IMR-90 (cell line): ENCODE results near the gene SRGAP3. TPM values are rescaled to one million over a fixed set of nuclear protein-coding genes. Genes with fewer than 3 reads are reported as not detected.

Source experiments
- ATAC-seq: fragments of 200-7000 bp; cut with Tn5 transposase; 2 replicates; pipeline ENCODE4 v1.9.1; 2020; ENCODE audit warnings: low read depth, mild to moderate bottlenecking, moderate library complexity
- BruUV-seq: library from RNA; stranded (reverse); fragments of 400-500 nt; replicated peaks from 2 replicates; lab custom pipeline; 2021; lab: Mats Ljungman, UMichigan
- CTCF ChIA-PET: fragments of 300-600 bp; formaldehyde crosslinking; extraction: SDS; loops from one replicate; lab custom pipeline; 2021; ENCODE audit warnings: antibody characterized with exemption; lab: Yijun Ruan, JAX
- POLR2A ChIA-PET: fragments of 300-600 bp; sonication (Branson Sonifier 250); formaldehyde crosslinking; loops from one replicate; lab custom pipeline; 2022; ENCODE audit warnings: antibody characterized with exemption; ENCODE audit not compliant: unreplicated experiment; lab: Charles Lee
- DNase-seq: peaks from one replicate; pipeline ENCODE4 v3.0.0; 2013
- H2AFZ ChIP-seq: replicated peaks from 2 replicates; pipeline ENCODE3; 2013; ENCODE audit warnings: low read length, mild to moderate bottlenecking; ENCODE audit not compliant: poor library complexity
- H2AK5ac ChIP-seq: 2 replicates; pipeline ENCODE4 v1.6.1; 2013; ENCODE audit warnings: low read depth, low read length, inconsistent platforms
- H2AK9ac ChIP-seq: replicated peaks from 2 replicates; pipeline ENCODE3; 2013; ENCODE audit warnings: mild to moderate bottlenecking, low read depth, low read length, moderate library complexity; ENCODE audit not compliant: poor library complexity
- H2BK120ac ChIP-seq: 2 replicates; pipeline ENCODE4 v1.6.1; 2013; ENCODE audit warnings: low read depth, low read length, inconsistent platforms
- H2BK15ac ChIP-seq: 3 replicates; pipeline ENCODE4 v1.6.1; 2013; ENCODE audit warnings: low read depth, low read length, inconsistent platforms
- H2BK20ac ChIP-seq: 2 replicates; pipeline ENCODE4 v1.6.1; 2013; ENCODE audit warnings: low read depth, mild to moderate bottlenecking, inconsistent platforms, low read length, moderate library complexity
- H2BK5ac ChIP-seq: 2 replicates; pipeline ENCODE4 v1.6.1; 2013; ENCODE audit warnings: mild to moderate bottlenecking, low read depth, low read length, inconsistent platforms; ENCODE audit not compliant: poor library complexity, severe bottlenecking
- H3K14ac ChIP-seq: replicated peaks from 2 replicates; pipeline ENCODE4 v1.6.1; 2013; ENCODE audit warnings: low read depth, low read length, inconsistent platforms
- H3K18ac ChIP-seq: 2 replicates; pipeline ENCODE4 v1.6.1; 2013; ENCODE audit warnings: low read depth, low read length, control low read depth
- H3K23ac ChIP-seq: 2 replicates; pipeline ENCODE4 v1.6.1; 2013; ENCODE audit warnings: low read depth, low read length, inconsistent platforms
- H3K27ac ChIP-seq: 2 replicates; pipeline ENCODE4 v1.5.1; 2013; ENCODE audit warnings: mild to moderate bottlenecking, control low read depth, low read length; ENCODE audit not compliant: insufficient read depth
- H3K27me3 ChIP-seq: 2 replicates; pipeline ENCODE4 v1.6.1; 2013; ENCODE audit warnings: low read length; ENCODE audit not compliant: control insufficient read depth, insufficient read depth
- H3K36me3 ChIP-seq: 2 replicates; pipeline ENCODE4 v1.6.1; 2013; ENCODE audit warnings: low read length, mixed read lengths; ENCODE audit not compliant: control insufficient read depth, insufficient read depth
- H3K4ac ChIP-seq: 2 replicates; pipeline ENCODE4 v1.6.1; 2013; ENCODE audit warnings: low read depth, low read length, inconsistent platforms
- H3K4me1 ChIP-seq: 2 replicates; pipeline ENCODE4 v1.6.1; 2013; ENCODE audit warnings: low read length, mixed read lengths; ENCODE audit not compliant: control insufficient read depth, insufficient read depth
- H3K4me2 ChIP-seq: 2 replicates; pipeline ENCODE4 v1.6.1; 2013; ENCODE audit warnings: low read depth, mild to moderate bottlenecking, control low read depth, low read length, moderate library complexity
- H3K4me3 ChIP-seq: 2 replicates; pipeline ENCODE4 v1.5.1; 2013; ENCODE audit warnings: low read depth, mild to moderate bottlenecking, control low read depth, low read length, moderate library complexity; ENCODE audit not compliant: insufficient read depth
- H3K56ac ChIP-seq: 2 replicates; pipeline ENCODE4 v1.6.1; 2013; ENCODE audit warnings: low read length, inconsistent platforms; ENCODE audit not compliant: insufficient read depth; ENCODE audit errors: extremely low read depth
- H3K79me1 ChIP-seq, 2 experiments: 2 replicates each; pipeline ENCODE4 v1.6.1; 2013; ENCODE audit warnings: low read length in 2 of 2, inconsistent platforms in 1 of 2, low read depth in 1 of 2
- H3K9ac ChIP-seq: 2 replicates; pipeline ENCODE4 v1.6.1; 2013; ENCODE audit warnings: low read depth, low read length, control low read depth
- H3K9me1 ChIP-seq: 2 replicates; pipeline ENCODE4 v1.6.1; 2013; ENCODE audit warnings: low read length, inconsistent platforms; ENCODE audit not compliant: insufficient read depth
- H3K9me3 ChIP-seq: 2 replicates; pipeline ENCODE4 v1.6.1; 2013; ENCODE audit warnings: low read length; ENCODE audit not compliant: control insufficient read depth, insufficient read depth
- H4K20me1 ChIP-seq: 2 replicates; pipeline ENCODE4 v1.6.1; 2013; ENCODE audit warnings: low read length, inconsistent platforms; ENCODE audit not compliant: insufficient read depth
- H4K5ac ChIP-seq: 2 replicates; pipeline ENCODE4 v1.6.1; 2013; ENCODE audit warnings: mild to moderate bottlenecking, low read depth, low read length, control low read depth
- H4K8ac ChIP-seq, 2 experiments: 2 replicates each; pipeline ENCODE4 v1.6.1; 2013; ENCODE audit warnings: low read depth in 2 of 2, low read length in 2 of 2, control low read depth in 1 of 2, inconsistent platforms in 1 of 2
- H4K91ac ChIP-seq: 2 replicates; pipeline ENCODE4 v1.6.1; 2013; ENCODE audit warnings: low read depth, low read length, inconsistent platforms; ENCODE audit not compliant: insufficient read depth
- WGBS, 2 experiments: methylation state at CpG; one replicate each; pipeline versions ENCODE4 v1.1.5 to v1.1.7; 2013; ENCODE audit warnings: missing lambda C conversion rate in 2 of 2; ENCODE audit not compliant: insufficient read length in 1 of 2; ENCODE audit errors: extremely low coverage in 2 of 2; 5-methylcytosine and 5-hydroxymethylcytosine counted together
- dilution Hi-C: fragments of 300-500 bp; cut with HindIII; formaldehyde crosslinking; loops from one replicate; pipeline ENCODE4 v1.14.3; 2018; ENCODE audit warnings: low sequenced_read_pairs; ENCODE audit not compliant: unreplicated experiment
- in situ Hi-C: fragments of 300-500 bp; cut with MboI; formaldehyde crosslinking; loops from 3 replicates; pipeline ENCODE4 v1.14.3; 2019; ENCODE audit warnings: low sequenced_read_pairs, inconsistent platforms, mixed read lengths
- intact Hi-C: fragments of 100-400 bp; cut with micrococcal nuclease; formaldehyde crosslinking; loops from 2 replicates; pipeline ENCODE4 v1.10.0; 2022
- polyA plus RNA-seq, 3 experiments: library from polyadenylated mRNA; depleted of rRNA; stranded (reverse); fragments of >200 nt; gene quantifications; 2 replicates each; pipeline ENCODE4 v1.2.3, GENCODE V29; 2012; ENCODE audit warnings: low replicate concordance in 1 of 3
- total RNA-seq: library from RNA; depleted of rRNA; stranded (reverse); fragments of >200 nt; gene quantifications from 2 replicates; pipeline ENCODE4 v1.2.3, GENCODE V29; 2012
- TF ChIP-seq, protein P1 (sequence below): fragments of 150-350 bp; IDR thresholded peaks from 2 replicates; pipeline ENCODE4 v1.6.1; 2016; ENCODE audit warnings: low read depth, mild to moderate bottlenecking, low read length, moderate library complexity, borderline replicate concordance

Gene SRGAP3
- total and polyA plus RNA-seq, 2 of the 4 experiments (the other 2 are of a cell fraction), result 0.68 to 1.4 TPM

DNA sequence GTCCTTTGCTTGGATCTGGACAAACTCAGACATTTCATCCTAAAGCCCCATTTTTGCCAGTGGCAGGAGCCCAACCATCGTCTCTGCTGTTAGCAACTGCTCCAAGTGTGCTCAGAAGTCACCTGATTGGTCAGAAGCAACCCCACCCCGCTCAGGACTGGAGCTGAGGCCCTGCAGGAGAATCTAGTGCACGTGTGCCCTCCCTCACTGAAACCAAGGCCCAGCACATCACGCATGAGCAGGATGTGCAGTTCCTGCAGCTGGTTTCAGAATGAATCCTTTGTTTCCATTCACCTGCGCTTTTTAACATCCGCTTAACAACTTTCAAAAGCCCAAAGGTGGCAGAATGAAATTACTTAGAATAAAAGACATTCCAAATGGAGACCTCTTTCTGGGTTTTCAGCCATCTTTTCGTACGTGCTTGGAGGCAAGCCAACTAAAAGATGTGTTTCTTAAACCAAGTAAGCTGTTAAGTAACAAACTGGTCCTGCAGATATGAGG lies 81.2 kb downstream of the SRGAP3 start:
- Histone ChIP-seq H2AK9ac (no peak overlapping the region), H3K4me1 (no peaks in the 10 kb centered on the region), H4K91ac (no peak overlapping the region), H2BK120ac (no peak overlapping the region), H3K4me3 (no peak overlapping the region), H3K36me3 (no peaks in the 10 kb centered on the region), H3K9ac (no peak overlapping the region), H3K27me3 (peaks cover 2% of the 10 kb centered on the region; the same call in 1 of the 2 replicates), H3K18ac (no peak overlapping the region), H4K20me1 (no peaks in the 10 kb centered on the region), H3K56ac (no peak overlapping the region), H2BK5ac (no peak overlapping the region), H2AFZ (no peak overlapping the region), H3K9me1 (no peaks in the 10 kb centered on the region), H3K79me1 (no peaks in the 10 kb centered on the region), H3K27ac (no peak overlapping the region), H3K4me2 (no peak overlapping the region), H3K23ac (no peak overlapping the region), H2AK5ac (no peak overlapping the region), H3K4ac (no peak overlapping the region), H2BK20ac (no peak overlapping the region), H4K8ac (no peak overlapping the region), H2BK15ac (no peak overlapping the region), H3K14ac (no peak overlapping the region), H3K9me3 (no peaks in the 10 kb centered on the region), H4K5ac (no peak overlapping the region)
- ATAC-seq, result no peak
- ChIA-PET POLR2A (no interaction called here), CTCF (no interaction called here)
- TF ChIP-seq, protein P1, sequence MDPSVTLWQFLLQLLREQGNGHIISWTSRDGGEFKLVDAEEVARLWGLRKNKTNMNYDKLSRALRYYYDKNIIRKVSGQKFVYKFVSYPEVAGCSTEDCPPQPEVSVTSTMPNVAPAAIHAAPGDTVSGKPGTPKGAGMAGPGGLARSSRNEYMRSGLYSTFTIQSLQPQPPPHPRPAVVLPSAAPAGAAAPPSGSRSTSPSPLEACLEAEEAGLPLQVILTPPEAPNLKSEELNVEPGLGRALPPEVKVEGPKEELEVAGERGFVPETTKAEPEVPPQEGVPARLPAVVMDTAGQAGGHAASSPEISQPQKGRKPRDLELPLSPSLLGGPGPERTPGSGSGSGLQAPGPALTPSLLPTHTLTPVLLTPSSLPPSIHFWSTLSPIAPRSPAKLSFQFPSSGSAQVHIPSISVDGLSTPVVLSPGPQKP, result no peak
- BruUV-seq, result no TSS peak
- in situ Hi-C loops, result no loop called here
- dilution Hi-C loops, result no loop called here
- WGBS, 2 experiments, result 0% methylated on average over 1 of the region's 8 CpGs; no CpG with 5 or more reads in 1 of the 2 experiments
- intact Hi-C loops, result no loop called here
- DNase-seq, result no peak
